Activated naive CD4-positive, alpha-beta T cell treated with anti-CD3 and anti-CD28 coated beads, Interleukin-2, amount 10 ng/mL, durations not matched to agents 7 days and 5 days (primary cell): ENCODE results near the gene NPTXR.
A peak's percentile ranks its signal among the peaks of the same experiment; 100 is the strongest.
"Not testable (repeated sequence)": the region's sequence is repeated elsewhere in the genome, so short reads cannot be mapped to it uniquely, and the experiment has no call there.

Source experiments
- CTCF ChIA-PET: fragments of 350-600 bp; sonication (Branson Sonifier 250); formaldehyde crosslinking; loops from one replicate; lab custom pipeline; 2021; ENCODE audit warnings: antibody characterized with exemption; lab: Charles Lee
- DNase-seq: peaks from one replicate; pipeline ENCODE4 v3.0.0-alpha.2; 2020
- H3K27ac Mint-ChIP-seq: one replicate; pipeline ENCODE4 v1.8.0; 2021; ENCODE audit warnings: mild to moderate bottlenecking, moderate library complexity, mixed read lengths
- H3K27me3 Mint-ChIP-seq: one replicate; pipeline ENCODE4 v1.8.0; 2021; ENCODE audit warnings: mild to moderate bottlenecking, mixed read lengths
- H3K36me3 Mint-ChIP-seq: one replicate; pipeline ENCODE4 v1.8.0; 2021; ENCODE audit warnings: mixed read lengths
- H3K4me1 Mint-ChIP-seq: one replicate; pipeline ENCODE4 v1.8.0; 2021; ENCODE audit warnings: mixed read lengths
- H3K4me3 Mint-ChIP-seq: one replicate; pipeline ENCODE4 v1.8.0; 2021; ENCODE audit warnings: mild to moderate bottlenecking, moderate library complexity, mixed read lengths
- H3K9me3 Mint-ChIP-seq: one replicate; pipeline ENCODE4 v1.8.0; 2021; ENCODE audit warnings: mixed read lengths

NPTXR gene

DNA sequence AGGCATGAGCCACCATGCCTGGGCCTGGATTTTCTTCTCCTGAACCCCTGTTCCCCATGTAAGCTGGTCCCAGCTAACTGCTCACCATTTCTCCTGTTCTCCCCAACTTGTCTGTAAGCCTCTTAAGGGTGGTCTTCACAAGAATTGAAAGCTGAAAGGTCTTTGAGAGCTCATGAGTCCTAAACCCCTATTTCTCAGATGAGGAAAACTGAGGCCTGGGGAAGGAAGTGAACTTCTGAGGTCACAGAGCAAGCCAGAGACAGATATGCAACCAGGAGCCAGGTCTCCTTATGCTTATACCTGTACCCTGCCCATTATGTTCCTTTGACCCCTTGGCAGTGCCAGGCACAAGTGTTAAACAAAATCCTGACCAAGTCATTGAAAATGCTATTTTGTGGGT lies 16.3 kb downstream of the NPTXR start:
- Mint-ChIP-seq H3K4me3 (no peak overlapping the region), H3K9me3 (no peaks in the 10 kb centered on the region), H3K27ac (no peak overlapping the region), H3K4me1 (no peaks in the 10 kb centered on the region), H3K27me3 (peaks cover 7% of the 10 kb centered on the region), H3K36me3 (no peaks in the 10 kb centered on the region)
- no peak for DNase-seq
- CTCF ChIA-PET: interaction anchor here (1.0 kb wide), 1 partner anchor 9 kb away, joined by 3 read pairs; no protein-coding TSS in a partner anchor

DNA sequence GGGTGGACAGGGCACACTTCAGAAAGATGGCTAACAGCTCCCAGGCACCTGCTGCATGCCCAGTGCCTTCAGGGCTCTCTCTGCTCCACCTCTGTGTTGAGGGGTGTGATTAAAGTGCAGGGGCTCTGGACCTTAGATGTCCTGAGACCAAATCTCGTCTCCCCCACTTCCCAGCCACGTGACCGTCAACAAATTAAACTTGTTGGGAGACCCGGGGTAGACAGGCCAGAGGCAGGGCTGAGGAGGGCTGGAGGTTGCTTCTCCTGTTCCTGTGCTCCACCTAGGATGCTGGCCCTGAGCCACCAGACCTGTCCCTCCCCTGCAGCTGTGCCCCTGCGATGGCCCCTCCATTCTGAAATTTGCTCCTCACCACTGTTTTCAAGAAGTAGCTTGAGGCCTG lies 17.0 kb downstream of the NPTXR start:
- Mint-ChIP-seq H3K27ac (no peak overlapping the region), H3K4me3 (no peak overlapping the region), H3K27me3 (peaks cover 8% of the 10 kb centered on the region), H3K4me1 (no peaks in the 10 kb centered on the region), H3K9me3 (no peaks in the 10 kb centered on the region), H3K36me3 (no peaks in the 10 kb centered on the region)
- no peak for DNase-seq
- CTCF ChIA-PET: interaction anchor here (1.0 kb wide), 1 partner anchor 8 kb away, joined by 3 read pairs; no protein-coding TSS in a partner anchor

DNA sequence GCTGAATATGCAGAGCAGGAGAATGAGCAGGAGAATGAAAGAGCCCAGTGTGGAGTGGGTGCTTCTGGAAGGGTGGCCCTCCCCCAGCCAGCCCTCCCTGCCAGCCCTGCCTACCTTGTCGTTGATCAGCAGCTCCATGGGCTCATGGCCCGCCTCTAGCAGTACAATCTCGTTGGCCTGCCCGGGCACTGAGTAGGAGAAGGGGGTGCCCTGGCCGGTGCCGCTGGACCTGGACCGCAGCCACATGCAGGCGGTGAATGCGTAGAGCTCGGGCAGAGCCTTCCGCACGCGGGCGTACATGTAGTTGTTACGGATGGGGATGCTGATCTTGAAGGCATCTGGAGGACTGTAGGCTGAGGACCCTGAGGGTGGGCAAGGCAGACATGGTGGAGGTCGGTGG lies 17.4 kb downstream of the NPTXR start:
- no peak for DNase-seq
- Mint-ChIP-seq H3K27ac (no peak overlapping the region), H3K4me3 (no peak overlapping the region), H3K9me3 (no peaks in the 10 kb centered on the region), H3K36me3 (no peaks in the 10 kb centered on the region), H3K4me1 (no peaks in the 10 kb centered on the region), H3K27me3 (peaks cover 10% of the 10 kb centered on the region)
- CTCF ChIA-PET: no interaction called here

DNA sequence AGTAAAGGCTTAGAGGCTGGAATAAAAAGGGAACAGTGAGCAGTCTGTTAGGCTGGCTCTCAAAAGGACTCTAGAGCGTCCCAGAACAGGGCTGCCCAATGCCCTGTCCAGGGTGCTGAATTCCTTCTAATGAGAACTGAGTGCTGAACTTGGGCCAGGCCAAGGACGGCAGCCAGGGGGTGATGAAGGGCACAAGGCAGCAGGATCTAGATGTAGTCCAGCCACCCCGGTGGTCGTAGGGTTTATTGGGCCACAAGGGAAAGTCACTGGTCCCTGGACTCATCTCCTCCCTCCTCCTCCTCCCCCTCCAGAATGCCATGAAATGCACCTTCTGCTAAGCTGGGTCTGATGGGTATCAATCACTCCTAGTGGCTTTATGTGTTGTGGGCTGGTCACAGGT lies 19.2 kb downstream of the NPTXR start:
- no peak overlapping the region for H3K27ac Mint-ChIP-seq
- no peaks in the 10 kb centered on the region for H3K4me1 Mint-ChIP-seq
- H3K4me3 Mint-ChIP-seq: no peak overlapping the region
- DNase-seq: peak; percentile 78
- CTCF ChIA-PET: no interaction called here
- H3K9me3 Mint-ChIP-seq: no peaks in the 10 kb centered on the region
- H3K27me3 Mint-ChIP-seq: peaks cover 10% of the 10 kb centered on the region
- no peaks in the 10 kb centered on the region for H3K36me3 Mint-ChIP-seq

DNA sequence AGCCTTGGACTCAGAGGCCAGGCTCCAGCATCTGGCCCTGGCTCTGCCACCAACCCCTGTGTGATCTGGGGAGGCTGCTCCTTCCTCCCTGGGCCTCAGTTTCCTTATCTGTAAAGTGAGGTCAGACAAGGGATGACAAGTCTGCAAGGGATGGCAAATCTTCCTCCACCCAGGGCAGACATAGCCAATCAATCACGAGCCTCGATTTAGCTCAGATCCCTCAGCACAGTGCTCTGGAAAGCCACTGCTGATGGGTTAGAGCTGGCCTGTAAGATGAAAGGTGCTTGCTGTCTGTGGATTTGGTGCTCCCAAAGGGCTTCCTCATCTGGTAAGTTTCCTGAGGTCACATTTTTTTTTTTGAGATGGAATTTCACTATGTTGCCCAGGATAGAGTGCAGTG lies 20.2 kb downstream of the NPTXR start:
- peaks cover 13% of the 10 kb centered on the region for H3K27me3 Mint-ChIP-seq
- no peak for DNase-seq
- no peaks in the 10 kb centered on the region for H3K36me3 Mint-ChIP-seq
- H3K9me3 Mint-ChIP-seq: no peaks in the 10 kb centered on the region
- H3K4me1 Mint-ChIP-seq: no peaks in the 10 kb centered on the region
- H3K27ac Mint-ChIP-seq: no peak overlapping the region
- no peak overlapping the region for H3K4me3 Mint-ChIP-seq
- CTCF ChIA-PET: no interaction called here

DNA sequence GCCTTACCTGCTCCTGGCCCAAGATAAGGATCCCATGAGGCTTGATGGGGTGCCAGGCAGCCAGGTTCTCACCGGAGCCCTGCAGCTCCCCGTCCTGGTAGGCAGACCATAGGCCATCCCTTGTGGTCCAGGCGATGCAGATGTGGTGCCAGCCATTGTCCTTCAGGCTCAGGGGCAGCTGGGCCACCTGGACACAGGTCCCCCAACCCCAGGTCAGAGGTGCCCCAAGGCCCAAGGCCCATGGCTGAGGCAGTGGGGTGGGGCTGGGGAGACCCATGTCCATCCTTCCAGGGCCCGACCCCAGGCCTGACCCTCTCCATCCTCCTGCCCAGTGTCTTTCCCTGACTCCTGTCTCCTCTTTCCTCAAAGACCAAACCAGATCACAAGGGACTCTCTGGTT lies 20.8 kb downstream of the NPTXR start:
- no peaks in the 10 kb centered on the region for H3K9me3 Mint-ChIP-seq
- peaks cover 13% of the 10 kb centered on the region for H3K27me3 Mint-ChIP-seq
- no peak overlapping the region for H3K4me3 Mint-ChIP-seq
- no peaks in the 10 kb centered on the region for H3K36me3 Mint-ChIP-seq
- CTCF ChIA-PET: no interaction called here
- no peaks in the 10 kb centered on the region for H3K4me1 Mint-ChIP-seq
- H3K27ac Mint-ChIP-seq: no peak overlapping the region
- DNase-seq: no peak

DNA sequence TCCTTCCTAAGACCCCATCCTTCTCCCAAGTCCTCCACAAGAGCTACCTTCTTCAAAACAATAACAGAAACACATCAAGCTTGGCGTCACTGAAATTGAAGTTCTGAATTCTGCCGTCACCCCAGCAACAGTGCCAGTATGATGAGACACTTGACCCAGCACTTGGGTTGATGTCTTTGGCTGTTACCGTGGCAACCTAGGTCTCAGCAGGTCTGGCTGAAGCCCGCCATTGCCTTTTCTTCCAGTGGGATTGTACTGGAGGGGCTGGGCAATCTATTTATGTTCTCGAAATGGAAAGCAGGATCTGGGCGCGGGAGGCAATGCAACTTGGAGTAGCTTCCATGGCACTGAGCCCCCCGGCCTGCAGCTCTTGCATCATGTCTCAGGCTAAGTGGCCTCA lies 23.8 kb downstream of the NPTXR start:
- Mint-ChIP-seq H3K27ac (no peak overlapping the region), H3K36me3 (no peaks in the 10 kb centered on the region), H3K9me3 (no peaks in the 10 kb centered on the region), H3K27me3 (peaks cover 13% of the 10 kb centered on the region), H3K4me3 (no peak overlapping the region), H3K4me1 (no peaks in the 10 kb centered on the region)
- CTCF ChIA-PET: interaction anchor here (1.1 kb wide), 1 partner anchor 49 kb away, joined by 3 read pairs; no protein-coding TSS in a partner anchor
- DNase-seq: no peak

DNA sequence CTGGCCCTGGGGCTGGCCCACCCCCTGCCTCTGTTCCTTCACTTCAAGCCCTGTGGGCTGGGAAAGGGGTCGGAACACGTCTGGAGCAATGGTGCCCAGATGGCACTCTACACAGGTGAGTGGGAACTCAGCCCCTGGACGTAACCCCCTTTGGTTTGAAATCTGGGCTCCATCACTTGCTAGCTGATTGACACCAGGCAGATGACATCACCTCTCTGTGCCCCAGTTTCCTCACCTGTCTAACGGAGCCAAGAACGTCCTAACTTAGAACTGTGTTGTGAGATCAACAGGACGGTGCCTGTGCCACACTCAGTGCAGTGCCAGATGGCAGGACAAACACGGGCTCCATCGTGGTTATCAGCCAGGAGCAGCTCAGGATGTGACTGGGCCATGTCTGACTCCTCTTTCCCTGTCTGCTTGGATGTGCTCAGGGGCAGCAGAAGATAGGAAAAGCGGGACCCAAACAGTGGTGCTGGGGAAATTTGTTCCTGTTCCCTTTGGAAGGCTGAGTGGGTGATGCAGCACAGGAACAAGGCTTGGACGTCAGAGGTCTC lies 24.4 kb downstream of the NPTXR start:
- CTCF ChIA-PET: interaction anchor here (1.1 kb wide), 2 partner anchors 8 to 50 kb away, joined by 3 read pairs; no protein-coding TSS in a partner anchor
- no peak overlapping the region for H3K4me3 Mint-ChIP-seq
- no peak for DNase-seq
- no peaks in the 10 kb centered on the region for H3K36me3 Mint-ChIP-seq
- no peaks in the 10 kb centered on the region for H3K4me1 Mint-ChIP-seq
- no peak overlapping the region for H3K27ac Mint-ChIP-seq
- H3K9me3 Mint-ChIP-seq: no peaks in the 10 kb centered on the region
- H3K27me3 Mint-ChIP-seq: peaks cover 13% of the 10 kb centered on the region

DNA sequence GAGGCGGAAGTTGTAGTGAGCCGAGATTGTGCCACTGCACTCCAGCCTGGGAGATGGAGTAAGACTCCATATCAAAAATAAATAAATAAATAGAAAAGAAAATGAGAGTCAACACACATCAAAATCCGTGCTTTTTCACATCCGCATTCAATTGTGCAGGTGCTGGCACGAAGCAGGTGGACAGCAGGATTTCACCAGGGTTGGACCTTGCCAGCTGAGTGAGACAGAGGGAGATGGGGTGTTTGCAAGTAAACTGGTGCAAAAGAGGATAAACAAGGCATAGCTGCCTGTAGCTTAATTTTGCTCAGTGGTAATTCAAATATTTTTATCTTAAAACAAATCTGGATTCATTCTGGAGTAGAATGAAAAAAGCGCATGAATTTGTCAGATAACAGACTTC lies 26.6 kb downstream of the NPTXR start:
- H3K27me3 Mint-ChIP-seq: peaks cover 21% of the 10 kb centered on the region
- DNase-seq: no peak
- no peak overlapping the region for H3K4me3 Mint-ChIP-seq
- no peaks in the 10 kb centered on the region for H3K36me3 Mint-ChIP-seq
- CTCF ChIA-PET: no interaction called here
- no peaks in the 10 kb centered on the region for H3K4me1 Mint-ChIP-seq
- H3K9me3 Mint-ChIP-seq: no peaks in the 10 kb centered on the region
- H3K27ac Mint-ChIP-seq: no peak overlapping the region

DNA sequence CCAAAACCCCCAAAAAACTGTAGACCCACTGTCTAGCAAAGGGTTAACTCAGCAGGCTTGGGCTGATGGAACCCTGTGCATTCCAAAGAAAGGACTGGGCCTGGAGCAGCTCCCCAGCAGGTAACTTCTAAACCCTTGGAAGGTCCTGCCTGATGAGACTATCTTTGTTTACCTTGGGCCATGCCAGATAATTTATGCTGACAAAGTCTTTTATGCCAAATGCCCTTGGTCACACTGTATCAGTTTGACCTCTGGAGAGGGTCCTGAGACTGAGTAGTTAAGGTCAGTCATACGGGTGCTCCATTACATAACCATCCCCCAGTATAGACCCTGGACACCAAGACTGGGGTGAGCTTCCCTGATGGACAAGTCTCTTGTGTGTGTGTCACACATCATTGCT lies 28.0 kb downstream of the NPTXR start:
- Mint-ChIP-seq H3K4me1 (no peaks in the 10 kb centered on the region), H3K4me3 (no peak overlapping the region), H3K27ac (no peak overlapping the region), H3K36me3 (no peaks in the 10 kb centered on the region), H3K9me3 (no peaks in the 10 kb centered on the region), H3K27me3 (peaks cover 14% of the 10 kb centered on the region)
- DNase-seq: no peak
- CTCF ChIA-PET: no interaction called here

DNA sequence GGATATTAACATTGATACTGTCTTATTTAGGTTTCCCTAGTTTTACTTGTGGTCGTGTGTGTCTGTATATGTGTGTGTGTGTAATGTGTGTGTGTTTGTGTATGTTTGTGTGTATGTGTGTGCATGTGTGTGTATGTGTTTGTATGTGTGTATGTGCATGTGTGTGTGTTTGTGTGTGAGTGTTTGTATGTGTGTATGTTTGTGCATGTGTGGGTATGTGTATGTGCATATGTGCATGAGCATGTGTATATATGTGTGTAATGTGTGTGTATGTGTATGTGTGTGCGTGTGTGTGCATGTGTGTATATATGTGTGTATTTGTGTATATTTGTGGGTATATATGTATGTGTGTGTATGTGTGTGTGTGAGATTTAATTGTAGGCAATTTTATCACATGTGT lies 32.6 kb downstream of the NPTXR start:
- H3K4me3 Mint-ChIP-seq: no peak overlapping the region
- DNase-seq: no peak
- CTCF ChIA-PET: no interaction called here

DNA sequence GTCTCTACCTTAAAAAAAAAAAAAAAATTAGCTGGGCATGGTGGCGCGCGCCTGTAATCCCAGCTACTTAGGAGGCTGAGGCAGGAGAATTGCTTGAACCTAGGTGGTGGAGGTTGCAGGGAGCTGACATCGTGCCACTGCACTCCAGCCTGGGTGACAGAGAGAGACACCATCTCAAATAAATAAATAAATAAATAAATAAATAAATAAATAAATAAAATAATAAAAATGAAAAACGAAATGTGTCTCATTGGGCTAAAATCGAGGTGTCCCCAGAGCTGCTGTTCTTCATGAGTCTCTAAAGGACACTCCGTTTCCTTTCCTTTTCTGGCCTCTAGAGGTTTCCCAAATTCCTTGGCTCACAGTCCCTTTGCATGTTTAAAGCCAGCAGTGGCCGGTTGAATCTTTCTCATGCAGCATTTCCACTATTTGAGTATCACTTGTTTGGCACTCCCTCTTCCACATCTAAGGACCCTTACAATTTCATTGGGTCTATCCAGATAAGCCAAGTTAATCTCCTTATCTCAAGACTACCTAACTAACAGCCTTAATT lies 38.7 kb downstream of the NPTXR start:
- H3K9me3 Mint-ChIP-seq, H3K4me3 Mint-ChIP-seq, CTCF ChIA-PET, H3K36me3 Mint-ChIP-seq, DNase-seq, H3K4me1 Mint-ChIP-seq, H3K27ac Mint-ChIP-seq: not testable (repeated sequence)
- peaks cover 37% of the 10 kb centered on the region for H3K27me3 Mint-ChIP-seq

More for the DNA sequence above, 32.6 kb downstream of the NPTXR start:
- Mint-ChIP-seq H3K36me3 (no peaks in the 10 kb centered on the region), H3K4me1 (no peaks in the 10 kb centered on the region), H3K9me3 (peaks cover 6% of the 10 kb centered on the region), H3K27me3 (peaks cover 11% of the 10 kb centered on the region), H3K27ac (no peak overlapping the region)

DNA sequence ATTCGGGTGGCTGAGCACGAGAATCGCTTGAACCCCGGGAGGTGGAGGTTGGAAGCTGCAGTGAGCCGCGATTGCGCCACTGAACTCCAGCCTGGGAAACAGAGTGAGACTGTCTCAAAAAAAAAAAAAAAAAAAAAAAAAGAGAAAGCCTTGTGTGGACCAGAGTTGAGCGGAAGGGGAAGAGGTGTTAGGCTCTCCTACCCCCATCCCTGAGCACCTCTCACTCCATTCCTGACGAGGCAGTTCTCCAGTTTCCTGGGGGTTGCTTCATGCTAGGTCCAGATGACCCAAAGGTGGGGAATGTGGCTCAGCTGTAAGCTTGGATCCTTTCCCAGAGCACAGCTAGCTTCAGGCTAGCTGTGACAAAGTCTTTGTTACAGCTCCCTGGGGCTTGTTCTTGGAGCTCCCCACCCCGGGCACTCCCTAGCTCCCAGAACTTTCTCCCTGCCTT lies 41.1 kb downstream of the NPTXR start:
- Mint-ChIP-seq H3K4me3 (no peak overlapping the region), H3K27ac (no peak overlapping the region), H3K27me3 (peaks cover 49% of the 10 kb centered on the region), H3K36me3 (no peaks in the 10 kb centered on the region), H3K4me1 (peaks cover 15% of the 10 kb centered on the region), H3K9me3 (no peaks in the 10 kb centered on the region)
- CTCF ChIA-PET: interaction anchor here (1.1 kb wide), 1 partner anchor 37 kb away, joined by 3 read pairs; no protein-coding TSS in a partner anchor
- no peak for DNase-seq

DNA sequence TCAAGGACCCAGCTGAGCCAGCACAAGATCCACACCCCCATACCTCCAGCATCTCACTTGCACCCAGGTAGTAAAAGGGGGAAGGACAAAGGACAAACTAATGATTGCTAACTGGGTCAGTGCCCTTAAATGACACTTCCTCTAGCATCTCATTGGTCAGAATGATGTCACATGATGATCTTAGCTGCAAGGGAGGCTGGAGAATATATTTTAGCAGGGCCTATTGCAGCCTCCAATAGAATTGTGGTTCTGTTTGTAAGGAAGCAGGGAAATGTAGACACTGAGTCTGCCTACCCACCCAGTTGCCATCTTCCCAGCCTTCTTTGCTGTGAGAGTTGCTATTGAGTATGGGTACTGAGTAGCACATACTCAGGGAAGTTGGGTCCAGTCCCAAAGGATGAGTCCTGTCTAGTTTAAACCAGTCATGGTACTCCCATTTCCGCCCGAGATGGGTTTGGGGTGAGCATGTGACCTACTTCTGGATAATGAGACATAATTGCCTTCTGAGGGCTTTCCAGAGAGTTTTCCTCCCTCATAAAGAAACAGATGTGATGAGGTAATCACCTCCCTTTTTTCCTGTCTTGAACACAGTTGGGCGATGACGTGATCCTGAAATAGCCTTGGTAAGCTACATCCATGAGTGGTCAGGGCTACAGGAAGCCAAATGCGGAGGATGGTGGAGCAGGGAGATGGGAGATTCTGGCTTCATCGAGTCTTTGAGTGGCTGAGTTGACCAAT lies 44.4 kb downstream of the NPTXR start:
- no peak for DNase-seq
- H3K4me3 Mint-ChIP-seq: no peak overlapping the region
- H3K4me1 Mint-ChIP-seq: peaks cover 19% of the 10 kb centered on the region
- no peak overlapping the region for H3K27ac Mint-ChIP-seq
- peaks cover 68% of the 10 kb centered on the region for H3K27me3 Mint-ChIP-seq
- CTCF ChIA-PET: no interaction called here
- no peaks in the 10 kb centered on the region for H3K36me3 Mint-ChIP-seq
- no peaks in the 10 kb centered on the region for H3K9me3 Mint-ChIP-seq

DNA sequence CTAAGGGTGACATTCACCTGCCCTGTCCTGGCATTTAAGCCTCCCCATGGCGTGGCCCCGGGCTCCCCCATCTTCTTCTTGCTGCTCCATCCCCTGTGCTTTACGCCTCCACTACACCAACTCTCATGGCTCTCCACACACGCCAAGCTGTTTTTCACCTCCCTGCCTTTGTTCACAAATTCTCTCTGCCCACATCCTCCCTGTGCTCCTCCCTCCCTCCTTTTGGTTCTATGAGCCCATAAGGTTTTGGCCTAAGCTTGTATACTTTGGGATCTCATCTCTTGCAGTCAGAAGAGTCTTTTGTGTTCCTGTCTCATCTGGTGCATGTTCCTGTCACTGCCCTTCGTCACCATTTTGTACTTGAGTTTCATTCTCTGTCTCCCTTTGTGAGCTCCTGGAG lies 45.3 kb downstream of the NPTXR start:
- Mint-ChIP-seq H3K36me3 (no peaks in the 10 kb centered on the region), H3K27ac (no peak overlapping the region), H3K4me3 (no peak overlapping the region), H3K27me3 (peaks cover 63% of the 10 kb centered on the region), H3K4me1 (peaks cover 22% of the 10 kb centered on the region), H3K9me3 (no peaks in the 10 kb centered on the region)
- CTCF ChIA-PET: no interaction called here
- DNase-seq: peak; percentile 30
